CD4-positive, alpha-beta T cell treated with Interleukin-17A for 4 hours (primary cell): ENCODE data around the gene SRA1.

Experiments used
- DNase-seq: peaks from one replicate; pipeline ENCODE4 v3.0.0-alpha.2; 2020; ENCODE audit warnings: mixed read lengths

SRA1 gene

DNA sequence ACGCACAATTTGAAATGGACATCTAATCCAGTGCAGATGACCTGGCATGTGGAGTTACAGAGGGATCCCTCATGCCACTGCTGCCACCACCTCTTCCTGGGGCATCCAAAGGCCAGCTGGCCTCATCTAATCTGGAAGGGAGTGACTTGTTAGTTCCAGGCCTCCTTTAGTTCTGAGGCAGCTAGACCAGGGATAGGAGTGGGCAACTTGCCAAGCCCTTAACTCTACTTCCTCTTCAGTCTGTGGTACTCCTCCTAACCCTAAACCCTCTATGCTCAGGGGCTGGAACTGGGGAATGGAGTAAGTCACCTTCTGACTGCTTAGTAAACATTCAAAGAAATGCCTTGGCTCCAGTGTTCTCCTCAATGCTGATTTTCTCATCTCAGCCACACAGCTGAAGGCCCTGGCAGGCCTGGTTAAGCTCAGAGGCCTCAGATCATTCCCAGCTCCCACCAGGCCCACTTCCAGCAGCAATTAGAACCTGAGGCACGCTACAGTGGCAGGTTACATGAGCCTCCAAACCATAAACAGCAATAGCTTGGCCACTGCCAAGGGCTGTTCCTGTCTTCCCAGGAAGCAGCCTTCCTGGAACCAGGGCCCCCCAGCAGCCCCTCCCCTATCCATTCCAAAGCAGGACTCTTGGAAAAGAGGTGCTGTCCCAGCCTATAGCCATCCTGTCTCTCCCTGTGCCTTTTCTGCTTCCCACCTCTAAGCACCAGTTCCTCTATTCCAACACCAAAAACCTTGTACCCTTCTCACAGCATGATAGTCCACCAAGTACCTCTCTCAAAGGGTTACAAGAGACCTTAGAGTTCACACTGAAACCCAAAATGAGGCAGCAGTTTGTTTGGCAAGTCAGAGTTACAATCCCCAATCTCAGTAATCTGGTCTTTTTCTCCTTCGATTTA, 7.8 kb downstream of the SRA1 start:
- DNase-seq = peak; percentile 38

DNA sequence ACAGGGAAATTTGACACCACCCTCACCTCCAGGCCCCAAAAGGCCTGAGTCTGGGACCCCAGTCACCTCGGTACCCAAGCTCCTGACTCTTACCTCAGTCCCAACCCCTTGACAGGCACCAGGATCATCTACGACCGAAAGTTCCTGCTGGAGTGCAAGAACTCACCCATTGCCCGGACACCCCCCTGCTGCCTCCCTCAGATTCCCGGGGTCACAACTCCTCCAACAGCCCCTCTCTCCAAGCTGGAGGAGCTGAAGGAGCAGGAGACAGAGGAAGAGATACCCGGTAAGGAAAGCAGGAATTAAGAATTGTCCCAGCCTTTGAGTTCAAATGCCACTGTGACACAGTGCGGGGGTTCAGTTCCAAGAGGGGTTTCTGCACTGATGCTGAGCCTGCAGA, 8.5 kb downstream of the SRA1 start:
- no peak for DNase-seq

DNA sequence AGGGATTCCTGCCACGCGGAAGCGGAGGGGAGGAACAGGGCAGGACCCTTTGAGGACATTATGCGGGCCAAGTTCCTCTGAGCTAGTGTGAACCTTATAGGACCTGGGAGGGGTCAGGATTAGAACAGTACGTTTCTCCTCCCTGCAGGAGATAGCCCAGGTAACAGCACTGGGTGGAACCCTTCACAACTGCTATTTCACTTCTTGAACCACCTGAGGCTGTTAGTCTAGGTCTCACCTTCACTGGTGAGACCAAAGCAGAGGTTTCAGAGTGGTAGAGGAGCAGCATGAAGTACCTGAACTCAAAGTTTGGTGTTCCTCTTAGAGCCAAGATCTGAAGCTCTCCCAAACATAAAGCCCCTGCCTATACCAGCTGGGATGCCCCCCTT, 9.0 kb downstream of the SRA1 start:
- no peak for DNase-seq

DNA sequence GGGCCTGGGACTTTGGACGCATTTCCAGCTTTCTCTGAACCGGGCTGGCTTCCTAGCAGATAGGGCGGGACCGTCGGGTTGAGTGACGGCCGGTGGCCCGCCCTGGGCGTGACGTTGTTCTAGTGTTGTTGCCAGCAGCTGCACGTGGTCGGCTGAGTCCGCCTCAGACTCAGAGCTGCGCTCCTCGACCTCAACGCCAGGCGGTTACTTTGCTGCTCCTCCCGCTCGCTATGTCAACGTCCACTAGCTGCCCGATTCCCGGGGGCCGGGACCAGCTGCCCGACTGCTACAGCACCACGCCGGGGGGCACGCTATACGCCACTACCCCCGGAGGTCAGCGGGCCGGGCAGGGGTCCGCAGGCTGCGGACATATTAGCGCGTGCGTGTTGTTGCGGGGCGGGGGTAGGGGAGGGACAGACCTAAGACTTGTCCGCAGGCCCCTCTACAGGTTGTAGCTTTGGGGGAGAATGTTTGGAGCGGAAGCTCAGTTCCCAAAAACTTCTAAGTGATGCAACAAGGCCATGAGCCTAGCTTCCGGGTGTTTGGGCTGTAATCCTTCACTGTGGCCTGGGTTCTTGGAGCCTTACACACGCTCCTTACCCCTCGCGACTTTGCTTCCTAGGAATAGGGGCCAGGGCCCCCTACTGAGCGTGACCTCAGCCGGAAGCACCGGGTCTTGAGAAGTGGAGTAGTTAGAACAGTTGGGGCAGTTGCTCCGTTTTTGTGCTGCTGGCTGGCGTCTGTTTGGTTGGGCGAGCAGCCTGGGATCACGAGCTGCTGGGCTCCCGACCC, 9.6 kb downstream of the SRA1 start, which contains the start of gene EIF4EBP3:
EIF4EBP3 (plus strand) TSS at position 155 of the 792 bp plus-strand sequence; CDS start at position 231, 76 bp downstream.
- peak; percentile 90 for DNase-seq

DNA sequence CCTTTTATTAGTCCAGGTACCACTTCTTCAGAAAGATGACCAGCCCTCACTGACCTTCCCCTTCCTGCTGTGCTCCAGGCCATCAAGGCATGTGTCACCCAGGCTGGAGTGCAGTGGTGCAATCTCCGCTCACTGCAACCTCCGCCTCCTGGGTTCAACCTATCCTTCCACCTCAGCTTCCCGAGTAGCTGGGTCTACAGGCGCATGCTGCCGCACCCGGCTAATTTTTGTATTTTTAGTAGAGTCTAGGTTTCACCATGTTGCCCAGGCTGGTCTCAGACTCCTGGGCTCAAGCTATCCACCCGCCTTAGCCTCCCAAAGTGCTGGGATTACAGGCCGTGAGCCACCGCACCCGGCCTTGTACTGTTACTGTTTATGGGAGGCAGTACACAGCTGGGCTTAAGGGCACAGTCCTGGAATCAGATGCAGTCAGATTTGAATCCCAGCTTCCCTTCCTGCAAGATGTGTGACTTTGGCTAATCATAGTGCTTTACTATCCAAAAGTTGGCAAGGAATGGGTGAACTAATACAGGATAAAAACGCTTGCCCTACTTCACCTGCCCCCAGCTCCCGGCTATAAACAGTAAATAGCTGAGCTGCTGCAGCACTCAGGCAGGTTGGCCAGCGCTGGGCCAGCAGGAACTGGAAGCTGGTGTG, 10.3 kb downstream of the SRA1 start:
- no peak for DNase-seq

DNA sequence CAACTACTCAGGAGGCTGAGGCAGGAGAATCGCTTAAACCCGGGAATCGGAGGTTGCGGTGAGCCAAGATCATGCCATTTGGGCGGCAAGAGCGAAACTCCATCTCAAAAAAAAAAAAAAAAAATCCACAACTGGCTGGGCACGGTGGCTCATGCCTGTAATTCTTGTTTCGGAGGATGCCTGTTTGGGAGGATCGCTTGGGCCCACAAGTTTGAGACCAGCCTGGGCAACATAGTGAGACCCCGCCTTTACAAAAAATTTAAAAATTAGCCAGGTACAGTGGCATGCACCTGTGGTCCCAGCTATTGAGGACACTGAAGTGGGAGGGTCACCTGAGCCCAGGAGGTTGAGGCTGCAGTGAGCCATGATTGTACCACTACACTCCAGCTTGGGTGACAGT, 11.7 kb downstream of the SRA1 start:
- DNase-seq = no peak

DNA sequence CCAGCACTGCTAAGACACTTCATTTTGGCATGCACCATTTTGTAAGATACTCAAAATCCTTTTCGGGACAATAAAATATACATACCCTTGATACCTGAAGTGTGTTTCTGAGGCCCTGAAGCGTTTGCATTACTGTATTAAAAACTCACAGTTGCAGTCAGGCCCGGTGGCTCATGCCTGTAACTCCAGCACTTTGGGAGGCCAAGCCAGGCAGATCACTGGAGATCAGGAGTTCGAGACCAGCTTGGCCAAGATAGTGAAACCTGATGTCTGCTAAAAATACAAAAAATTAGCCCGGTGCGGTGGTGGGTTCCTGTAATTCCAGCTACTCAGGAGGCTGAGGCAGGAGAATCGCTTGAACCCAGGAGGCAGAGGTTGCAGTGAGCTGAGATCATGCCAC, 12.3 kb downstream of the SRA1 start:
- no peak for DNase-seq

DNA sequence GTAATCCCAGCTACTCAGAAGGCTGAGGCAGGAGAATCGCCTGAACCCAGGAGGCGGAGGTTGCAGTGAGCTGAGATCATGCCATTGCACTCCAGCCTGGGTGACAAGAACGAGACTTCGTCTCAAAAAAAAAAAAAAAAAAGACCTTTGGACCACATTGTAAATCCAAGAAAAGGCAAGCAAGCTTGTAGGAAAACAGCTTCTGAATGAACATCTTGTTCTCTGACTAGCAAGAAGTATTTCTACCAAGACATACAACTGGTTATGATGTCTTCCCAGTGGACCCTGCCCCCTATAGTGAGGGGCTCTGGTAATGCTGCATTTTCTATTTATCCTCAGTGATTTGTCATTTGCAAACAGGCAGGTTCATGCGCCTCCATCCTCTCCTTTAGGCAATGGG, 14.3 kb downstream of the SRA1 start:
- DNase-seq = no peak

DNA sequence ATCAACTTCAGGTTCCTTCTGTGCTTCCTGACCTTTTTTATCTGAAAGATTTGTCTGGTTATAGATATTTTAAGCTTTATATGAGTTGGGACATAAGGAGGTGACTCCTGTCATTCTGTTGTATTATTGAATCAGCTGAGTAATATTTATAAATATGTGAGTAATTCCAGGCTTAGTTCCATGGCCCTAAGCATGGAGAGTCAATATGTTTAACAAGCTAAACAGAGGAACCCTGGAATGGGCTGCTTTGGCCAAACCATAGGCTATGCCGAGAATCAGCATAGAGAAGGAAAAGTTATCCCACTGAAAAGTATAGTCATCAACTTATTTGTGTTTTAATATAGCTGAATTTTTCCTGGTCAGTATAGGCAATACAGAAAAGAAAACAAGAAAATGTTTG, 17.0 kb downstream of the SRA1 start:
- no peak for DNase-seq

DNA sequence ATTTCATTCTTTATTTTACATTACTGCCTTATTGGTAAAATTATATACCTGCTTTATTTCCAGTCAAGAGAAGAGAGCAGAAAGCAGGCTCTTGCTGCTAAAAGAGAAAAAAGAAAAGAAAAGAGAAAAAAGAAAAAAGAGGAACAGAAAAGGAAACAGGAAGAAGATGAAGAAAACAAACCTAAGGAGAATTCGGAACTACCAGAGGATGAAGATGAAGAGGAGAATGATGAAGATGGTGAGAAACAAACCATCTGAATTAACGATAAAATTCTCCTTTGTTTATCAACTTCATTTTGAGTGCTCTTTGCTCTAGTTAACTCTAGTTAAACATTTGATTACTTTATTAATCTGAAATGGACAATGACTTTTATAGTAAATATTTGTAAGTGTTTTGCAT, 33.3 kb downstream of the SRA1 start:
- DNase-seq = no peak

DNA sequence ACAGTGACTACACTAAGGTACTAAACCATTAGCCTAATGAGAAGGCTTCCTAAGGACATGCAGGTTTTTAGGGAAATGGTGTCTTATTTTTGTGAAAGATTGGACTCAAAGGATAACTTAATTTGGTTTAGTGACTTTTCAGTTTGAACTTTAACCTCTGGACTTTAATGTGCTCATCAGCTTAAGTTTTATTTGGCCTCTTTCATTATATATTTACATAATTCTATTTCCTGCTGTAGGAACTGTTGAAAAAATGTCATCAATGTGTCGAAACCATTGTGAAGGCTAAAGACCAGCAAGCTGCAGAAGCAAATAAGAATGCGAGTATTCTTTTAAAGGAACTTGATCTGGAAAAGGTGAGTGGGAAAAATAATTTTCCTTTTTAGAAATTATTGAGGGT, 44.1 kb downstream of the SRA1 start:
- no peak for DNase-seq

DNA sequence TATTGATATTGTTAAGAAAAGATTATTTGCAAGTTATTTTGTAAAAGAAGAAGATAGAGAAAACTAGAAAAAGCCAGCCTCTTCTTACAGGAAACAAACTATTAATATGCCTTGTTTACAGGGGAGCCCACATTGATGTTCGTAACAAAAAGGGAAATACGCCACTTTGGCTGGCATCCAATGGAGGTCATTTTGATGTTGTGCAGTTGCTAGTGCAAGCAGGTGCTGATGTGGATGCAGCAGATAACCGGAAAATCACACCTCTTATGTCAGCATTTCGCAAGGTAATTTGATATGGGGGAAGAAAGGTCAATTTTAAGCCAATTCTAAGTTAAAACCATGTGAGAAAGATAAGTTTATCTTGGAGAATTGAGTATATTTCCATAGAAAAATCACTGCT, 47.4 kb downstream of the SRA1 start:
- DNase-seq = no peak

DNA sequence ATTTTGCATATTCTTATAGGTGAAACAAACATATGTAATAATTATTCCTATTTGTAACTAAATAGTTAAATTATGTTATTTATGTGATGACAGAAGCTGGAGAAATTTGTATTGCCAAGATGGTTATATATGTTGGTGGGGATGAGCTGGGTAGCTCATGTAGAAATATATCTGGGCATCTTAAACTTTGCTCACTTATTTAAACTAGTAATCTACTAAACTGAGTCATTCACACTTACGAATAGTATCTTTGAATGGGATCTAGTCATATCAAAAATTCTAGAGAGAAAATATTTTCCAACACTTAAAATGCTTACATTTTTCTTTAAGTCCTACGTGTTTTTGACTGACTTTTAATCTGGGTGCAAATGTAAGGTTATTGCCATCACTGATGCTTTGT, 54.4 kb downstream of the SRA1 start:
- DNase-seq = no peak
